HG02938 (cell line): ENCODE data around the gene LAMC3.

Experiments
- ATAC-seq: cut with Tn5 transposase; IDR thresholded peaks from one replicate; pipeline ENCODE4 v1.9.1; 2021; ENCODE audit warnings: mild to moderate bottlenecking, moderate library complexity; ENCODE audit not compliant: unreplicated experiment

Gene LAMC3

DNA sequence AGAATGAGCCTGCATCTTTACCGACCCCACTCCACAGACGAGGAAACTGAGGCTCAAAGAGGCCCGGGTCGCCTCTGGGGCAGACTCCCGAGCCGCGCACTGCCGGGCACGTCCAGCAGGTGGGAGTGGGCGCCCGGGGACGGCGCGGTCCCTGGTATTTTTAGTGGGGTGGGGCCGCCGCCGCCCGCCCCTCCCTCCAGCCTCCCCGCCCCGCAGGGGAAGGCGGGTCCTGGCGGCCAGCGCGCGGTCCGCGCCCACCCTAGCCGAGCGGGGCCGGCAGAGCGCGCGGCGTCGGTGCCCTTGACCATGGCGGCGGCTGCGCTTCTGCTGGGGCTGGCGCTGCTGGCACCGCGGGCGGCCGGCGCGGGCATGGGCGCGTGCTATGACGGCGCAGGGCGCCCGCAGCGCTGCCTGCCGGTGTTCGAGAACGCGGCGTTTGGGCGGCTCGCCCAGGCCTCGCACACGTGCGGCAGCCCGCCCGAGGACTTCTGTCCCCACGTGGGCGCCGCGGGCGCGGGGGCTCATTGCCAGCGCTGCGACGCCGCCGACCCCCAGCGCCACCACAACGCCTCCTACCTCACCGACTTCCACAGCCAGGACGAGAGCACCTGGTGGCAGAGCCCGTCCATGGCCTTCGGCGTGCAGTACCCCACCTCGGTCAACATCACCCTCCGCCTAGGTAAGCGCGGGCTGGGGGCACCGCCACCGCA is at the start of gene LAMC3:
Gene LAMC3 (plus strand): TSS at position 266 of the 710 bp plus-strand sequence. CDS start 41 bp downstream, at position 307.
- no peak for ATAC-seq

DNA sequence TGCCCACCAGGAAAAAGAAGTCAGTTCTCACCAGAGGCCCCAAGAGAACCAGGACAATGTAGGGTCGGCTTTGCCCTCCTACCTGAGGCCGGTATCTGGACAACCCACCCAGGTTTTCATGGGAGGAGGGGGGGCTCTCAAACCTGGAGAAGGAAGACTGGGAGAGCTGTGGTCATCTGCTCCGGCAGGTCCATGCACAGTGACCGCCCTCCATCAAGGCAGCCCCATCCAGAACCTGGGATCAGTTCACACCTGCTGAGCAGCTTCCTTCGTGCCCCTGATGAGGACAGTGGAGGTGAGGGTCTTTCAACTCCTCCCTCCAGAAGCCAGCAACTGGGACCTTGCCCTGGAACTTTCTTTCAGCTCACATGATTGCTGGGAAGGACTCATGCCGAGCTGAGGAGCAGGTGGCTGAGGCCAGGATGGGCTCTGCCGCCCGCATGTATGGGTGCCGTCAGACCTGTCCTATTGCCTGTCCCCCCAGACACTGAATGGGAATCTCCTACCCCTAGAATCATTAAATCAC is 49.1 kb upstream of the LAMC3 start:
- ATAC-seq, result no peak

DNA sequence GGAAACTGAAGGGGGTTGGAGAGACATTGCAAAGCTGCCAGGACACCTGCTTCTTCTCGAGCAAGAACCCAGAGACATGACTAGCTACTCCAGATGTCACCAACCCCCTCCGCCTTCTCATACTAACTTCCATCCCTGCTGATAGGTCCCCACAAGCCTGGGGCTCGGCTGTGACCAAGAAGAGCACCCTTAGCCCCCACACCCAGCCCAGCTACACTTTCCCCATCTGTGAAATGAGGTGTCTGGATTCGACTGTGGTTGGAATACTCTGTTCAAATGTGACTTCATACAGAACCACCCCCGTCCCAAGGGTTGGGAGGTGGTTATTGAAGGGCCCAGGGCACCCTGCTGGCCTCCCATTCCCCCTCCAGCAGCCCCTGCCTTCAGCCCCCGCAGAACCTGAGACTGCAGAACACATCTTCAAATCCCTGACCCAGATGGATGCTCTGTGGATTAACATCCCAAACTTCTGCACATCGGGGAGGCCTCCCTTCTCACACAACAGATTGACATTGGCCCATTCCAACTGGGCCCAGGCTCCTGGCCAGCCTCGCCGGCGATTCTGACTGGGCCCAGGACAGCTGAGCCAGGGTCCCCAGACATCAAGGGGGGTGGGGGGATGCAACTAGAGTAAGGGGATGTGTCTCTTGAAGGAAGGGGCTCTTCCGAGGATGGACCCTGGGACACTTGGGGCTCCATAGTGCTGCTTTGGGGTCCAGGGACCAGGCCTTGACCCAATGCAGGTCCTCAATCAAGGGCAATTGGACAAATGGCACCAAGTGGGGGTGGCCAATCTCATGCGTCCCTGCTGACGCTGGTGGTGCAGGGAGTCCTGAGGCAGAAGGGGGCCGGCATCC is 48.2 kb upstream of the LAMC3 start:
- ATAC-seq, result no peak

DNA sequence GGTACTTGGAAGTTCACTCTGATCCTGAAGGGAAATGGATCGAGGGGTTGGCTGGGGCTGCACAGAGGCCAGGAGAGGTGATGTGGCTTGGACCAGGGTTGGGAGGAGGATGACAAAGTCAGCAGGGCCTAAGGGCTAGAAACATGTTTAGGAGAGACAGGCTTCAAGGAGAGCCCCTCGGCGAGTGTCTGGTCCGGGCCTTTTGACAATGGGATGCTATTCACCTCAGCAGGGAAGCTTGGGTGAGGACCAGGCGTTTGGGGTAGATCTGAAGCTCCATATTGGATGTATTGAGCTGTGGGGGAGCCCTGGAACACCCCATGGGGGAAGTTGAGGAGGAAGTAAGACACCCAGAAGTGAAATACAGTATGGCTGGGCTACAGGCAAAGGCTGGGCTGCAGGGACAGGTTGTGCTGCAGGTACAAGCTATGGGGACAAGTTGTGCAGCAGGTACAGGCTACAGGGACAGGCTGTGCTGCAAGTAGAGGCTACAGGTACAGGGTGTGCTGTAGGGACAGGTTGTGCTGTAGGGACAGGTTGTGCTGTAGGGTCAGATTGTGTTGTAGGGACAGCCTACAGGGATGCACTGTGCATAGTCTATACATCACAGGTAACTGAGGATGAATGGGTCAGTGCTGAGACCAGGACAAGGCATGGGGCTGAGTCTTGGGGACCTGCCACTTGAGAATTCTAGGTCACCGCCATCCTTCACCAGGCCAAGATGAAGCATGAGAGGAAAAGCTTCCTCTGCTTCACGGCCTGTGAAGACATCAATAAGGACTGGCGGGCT is 47.3 kb upstream of the LAMC3 start:
- no peak for ATAC-seq

DNA sequence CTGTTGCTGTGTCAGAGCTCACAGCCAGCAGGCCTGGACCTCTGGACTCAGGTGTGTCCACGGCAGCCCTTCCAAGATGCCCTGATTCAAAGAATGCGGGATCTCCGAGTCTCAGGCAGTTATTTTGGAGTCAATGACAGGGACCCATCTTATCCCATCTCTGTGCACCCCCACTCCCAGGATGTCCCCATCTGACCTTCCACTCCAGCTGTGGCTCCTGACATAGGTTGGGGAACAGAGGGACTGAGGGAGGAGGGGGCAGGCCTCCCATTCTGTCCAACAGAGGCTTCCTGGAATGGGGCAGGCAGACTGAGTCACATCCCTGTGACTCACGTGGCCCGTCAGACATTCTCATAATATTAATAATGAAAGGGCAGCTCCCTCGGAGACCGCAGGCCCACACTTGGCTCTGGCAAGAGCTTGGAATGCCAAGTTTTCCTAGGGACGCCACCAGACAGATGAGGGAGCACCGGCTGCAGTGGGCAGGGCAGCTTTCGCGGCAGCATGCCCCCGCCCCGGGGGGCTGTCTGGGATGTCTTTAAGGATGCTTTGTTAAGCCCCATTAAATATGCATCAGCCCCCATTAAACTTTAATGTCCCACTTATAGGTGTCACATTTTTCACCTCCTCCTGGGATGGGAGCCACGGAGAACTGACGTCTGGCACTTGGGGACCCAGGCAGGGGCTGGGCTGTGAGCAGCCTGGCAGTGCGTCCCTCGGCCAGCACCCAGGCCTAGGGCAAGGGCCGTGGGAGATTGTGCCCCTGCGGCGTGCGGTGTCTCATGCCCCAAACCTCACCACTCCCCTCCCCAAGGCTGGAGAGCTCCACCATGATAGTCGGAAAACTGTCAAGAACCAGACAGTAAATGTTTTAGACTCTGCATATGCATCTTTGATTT is 46.3 kb upstream of the LAMC3 start:
- ATAC-seq, result no peak

DNA sequence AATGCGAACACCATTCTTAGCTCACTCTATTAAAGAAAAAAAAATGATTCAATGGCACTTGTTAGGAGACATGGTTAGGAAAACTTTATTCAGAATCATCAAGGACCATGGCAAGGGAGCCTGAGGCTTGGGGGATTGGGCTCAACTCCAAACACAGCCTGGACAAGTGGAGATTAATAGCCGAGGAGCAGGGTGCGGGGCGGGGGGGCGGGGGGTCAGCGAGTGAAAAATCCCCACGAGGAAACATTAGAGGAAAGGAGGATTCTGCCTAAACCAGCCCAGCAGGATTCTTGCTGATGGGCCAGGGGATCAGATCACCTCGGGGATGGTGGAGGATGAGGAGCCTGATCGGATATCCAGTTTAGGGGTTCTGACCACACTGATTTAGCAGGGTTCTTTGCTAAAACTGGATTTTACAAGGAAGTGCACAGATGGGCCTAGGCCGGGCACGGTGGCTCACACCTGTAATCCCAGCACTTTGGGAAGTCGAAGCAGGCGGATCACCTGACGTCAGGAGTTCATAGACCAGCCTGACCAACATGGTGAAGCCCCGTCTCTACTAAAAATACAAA is 45.6 kb upstream of the LAMC3 start:
- ATAC-seq, result no peak

GRCh38 chr9:130963916-130964315 is 45.1 kb upstream of the LAMC3 start:
- no peak for ATAC-seq

DNA sequence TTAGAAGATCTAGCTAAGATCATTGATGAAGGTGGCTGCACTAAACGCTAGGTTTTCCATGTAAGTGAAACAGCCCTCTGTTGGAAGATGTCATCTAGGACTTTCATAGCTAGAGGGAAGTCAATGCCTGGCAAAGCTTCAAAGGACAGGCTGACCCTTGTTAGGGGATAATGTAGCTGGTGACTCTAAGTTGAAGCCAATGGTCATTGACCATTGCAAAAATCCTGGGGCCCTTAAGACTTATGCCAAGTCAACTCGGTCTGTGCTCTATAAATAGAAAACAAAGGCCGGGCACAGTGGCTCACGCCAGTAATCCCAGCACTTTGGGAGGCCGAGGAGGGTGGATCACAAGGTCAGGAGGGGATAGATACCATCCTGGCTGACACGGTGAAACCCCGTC is 43.3 kb upstream of the LAMC3 start:
- no peak for ATAC-seq

GRCh38 chr9:130970052-130970451 is 38.9 kb upstream of the LAMC3 start:
- no peak for ATAC-seq

GRCh38 chr9:130970855-130971254 is 38.1 kb upstream of the LAMC3 start:
- no peak for ATAC-seq

DNA sequence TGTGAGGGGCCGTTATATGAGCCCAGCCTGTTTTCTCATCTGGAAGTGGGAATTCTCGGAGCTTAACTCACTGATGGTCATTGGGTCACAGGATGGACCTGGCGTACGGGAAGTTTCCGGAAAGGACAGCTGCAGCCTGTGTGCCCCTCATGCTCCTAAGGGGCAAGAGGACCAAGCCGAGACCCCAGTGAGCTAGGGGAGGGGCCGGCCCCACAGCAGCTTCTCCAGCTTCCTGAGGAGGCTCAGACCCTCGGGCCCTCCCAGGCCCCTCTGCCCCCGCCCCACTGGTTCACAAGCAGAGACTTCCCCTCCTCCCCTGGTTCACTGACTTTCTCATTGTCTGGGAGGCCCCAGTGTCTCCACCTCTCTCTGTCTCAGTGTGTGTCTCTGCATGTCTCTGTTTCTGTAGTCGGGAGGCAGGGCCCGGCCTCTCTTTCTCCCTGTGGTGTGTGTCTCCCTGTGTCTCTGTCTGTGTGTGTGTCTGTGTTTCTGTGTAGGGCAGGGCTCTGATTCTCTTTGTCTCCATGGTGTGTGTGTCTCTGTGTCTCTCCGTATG is 37.6 kb upstream of the LAMC3 start:
- no peak for ATAC-seq

DNA sequence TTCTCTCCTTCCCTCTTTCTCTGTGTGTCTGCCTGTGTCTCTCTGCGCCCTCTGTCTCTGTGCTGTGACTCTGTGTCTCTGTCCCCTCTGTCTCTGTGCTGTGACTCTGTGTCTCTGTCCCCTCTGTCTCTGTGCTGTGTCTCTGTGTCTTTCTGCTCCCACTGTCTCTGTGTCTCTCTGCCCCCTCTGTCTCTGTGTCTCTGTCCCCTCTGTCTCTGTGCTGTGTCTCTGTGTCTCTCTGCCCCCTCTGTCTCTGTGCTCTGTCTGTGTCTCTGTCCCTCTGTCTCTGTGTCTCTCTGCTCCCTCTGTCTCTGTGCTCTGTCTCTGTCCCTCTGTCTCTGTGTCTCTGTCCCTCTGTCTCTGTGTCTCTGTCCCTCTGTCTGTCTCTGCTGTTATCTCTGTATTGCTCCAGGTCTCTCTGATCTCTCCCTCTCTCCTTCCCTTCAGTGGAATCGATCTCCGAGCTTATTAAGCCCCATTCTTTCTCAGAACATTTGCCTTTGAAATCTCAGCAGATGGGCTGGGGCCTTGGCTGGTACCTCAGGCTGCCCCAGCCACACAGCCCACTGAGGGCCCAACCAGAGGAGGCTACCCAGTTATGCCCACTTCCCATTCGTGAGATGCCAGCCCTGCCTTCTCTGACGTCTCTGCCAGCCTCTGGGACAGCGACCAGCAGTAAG is 36.6 kb upstream of the LAMC3 start:
- ATAC-seq, result no peak

DNA sequence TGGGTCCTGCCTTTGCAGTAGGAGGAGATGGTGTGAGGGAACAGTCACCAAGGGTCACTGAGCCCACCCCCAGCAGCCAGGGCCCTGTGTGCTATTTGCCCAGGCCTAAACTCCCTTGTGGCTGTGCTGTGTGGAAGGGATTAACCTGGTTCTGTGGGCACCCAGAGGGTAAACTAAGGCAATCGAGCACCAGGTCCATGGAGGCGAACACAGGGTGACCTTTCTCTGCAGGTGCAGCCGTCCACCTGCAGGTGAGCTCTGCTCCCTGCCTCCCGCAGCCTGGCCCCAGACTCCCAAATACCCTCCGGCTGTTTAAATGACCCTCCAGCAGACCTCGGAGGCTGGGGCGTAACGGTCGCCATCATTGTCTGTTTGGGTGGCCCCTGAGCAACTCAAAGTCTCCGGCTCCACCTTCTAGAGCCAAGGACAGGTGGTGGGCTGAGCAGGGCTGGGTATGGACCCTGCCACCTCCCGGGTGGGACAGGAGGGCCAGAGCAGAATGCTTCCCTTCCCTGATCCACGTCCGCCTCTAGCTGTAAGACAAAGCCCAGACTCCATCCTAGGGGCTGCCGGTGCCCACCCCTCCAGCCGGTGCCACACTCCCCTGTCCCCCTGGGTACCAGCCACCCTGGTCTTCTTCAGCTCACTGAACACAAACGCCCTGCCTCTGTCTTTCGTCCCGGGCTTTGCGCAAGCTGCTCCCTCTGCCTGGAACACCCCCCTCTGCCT is 35.9 kb upstream of the LAMC3 start:
- ATAC-seq, result no peak

DNA sequence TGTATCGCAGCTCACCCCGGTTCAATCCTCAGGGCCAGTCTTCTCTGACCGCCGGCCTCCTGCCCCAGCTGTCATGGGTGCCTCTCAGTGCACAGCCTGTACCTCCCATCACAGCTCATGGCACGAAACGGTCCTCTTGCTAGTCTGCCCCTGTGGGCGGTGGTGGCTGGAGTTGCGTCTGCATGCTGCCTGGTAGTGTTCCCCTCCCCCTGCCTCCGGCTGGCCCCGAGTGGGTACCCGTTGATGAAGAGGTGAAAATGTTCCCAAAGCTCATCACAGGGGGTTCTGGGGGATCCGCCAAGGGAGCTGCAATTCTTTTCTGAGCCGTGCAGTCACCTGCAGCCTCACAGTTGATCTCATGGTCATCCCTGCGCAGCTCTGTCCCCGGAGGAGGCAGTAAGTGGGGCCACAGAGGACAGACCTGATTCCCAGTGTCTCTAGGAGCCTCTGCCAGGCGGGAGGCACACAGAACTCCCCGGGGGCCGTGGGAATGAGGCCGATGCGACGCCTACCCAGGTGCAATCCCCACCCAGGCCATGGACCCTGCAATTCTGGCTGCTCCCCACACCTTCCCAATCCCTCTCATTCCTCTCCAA is 35.2 kb upstream of the LAMC3 start:
- ATAC-seq, result no peak

DNA sequence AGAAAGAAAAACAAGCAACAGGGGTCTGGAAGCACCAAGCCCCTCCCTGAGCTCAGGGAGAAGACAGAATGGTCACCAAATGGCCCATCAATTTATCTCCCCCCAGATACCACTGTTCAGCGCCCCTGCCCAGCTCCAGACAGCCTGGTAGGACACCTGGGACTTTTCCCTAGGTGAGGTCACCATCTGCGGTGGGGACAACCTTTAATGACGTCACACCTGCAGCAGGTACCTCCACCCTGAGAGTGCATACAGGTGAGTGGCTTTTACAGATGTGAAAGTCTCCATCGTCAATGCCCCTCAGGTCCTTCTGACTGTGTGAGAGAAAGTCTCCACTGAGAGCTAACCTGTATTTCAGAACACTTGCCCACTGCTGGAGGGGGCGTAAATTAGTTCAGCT is 34.3 kb upstream of the LAMC3 start:
- no peak for ATAC-seq

GRCh38 chr9:130975156-130975555 is 33.8 kb upstream of the LAMC3 start:
- no peak for ATAC-seq

DNA sequence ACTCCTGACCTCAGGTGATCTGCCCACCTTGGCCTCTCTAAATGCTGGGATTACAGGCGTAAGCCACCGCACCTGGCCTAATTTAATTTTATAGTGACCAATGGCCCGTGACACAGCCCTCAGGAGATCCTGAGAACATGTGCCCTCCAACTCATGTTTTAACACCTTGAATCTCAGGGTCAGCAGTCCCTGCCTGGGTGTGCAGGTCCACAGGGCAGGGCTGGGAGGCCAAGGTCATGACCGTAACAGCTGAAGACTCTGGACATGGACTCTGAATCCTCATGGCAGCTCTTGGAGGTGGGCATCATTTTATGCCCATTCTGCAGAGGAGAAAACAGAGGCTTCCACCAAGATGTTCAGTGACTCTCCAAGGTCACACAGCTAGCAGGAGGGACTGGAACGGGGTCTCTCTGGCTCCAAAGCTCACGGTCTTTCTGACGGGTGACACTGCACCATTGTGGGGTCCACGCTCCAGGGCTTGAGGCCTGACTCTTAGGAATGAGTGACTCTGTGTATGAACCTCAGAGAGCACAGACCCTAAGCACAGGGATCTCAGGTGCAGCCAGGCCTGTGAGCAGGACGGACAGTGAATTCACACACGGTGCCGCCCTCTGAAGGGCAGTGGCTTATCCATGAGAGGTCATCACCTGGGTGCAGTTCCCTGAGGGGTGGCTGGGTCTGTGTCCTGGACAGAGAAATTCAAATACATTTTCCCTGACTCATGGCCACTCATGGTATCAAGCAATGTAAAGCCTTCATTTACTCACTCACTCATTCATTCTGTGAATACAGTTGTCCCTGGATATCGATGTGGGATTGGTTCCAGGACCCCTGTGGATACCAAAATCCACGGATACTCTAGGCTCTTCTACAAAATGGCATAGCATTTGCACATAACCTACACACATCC is 32.8 kb upstream of the LAMC3 start:
- no peak for ATAC-seq
